Liver (tissue), 3 donors: ENCODE results near the gene VAC14.

ENCODE experiments used
- CTCF ChIP-seq: fragments of 150-350 bp; IDR thresholded peaks from 2 replicates; pipeline ENCODE4 v1.5.1; 2017; ENCODE audit warnings: improper control_type of control experiment, low read depth, low read length; ENCODE audit not compliant: missing input control
- FOXA1 ChIP-seq: IDR thresholded peaks from 2 replicates; pipeline ENCODE4 v1.6.1; 2016; ENCODE audit warnings: antibody characterized with exemption
- GABPA ChIP-seq, 2 donors: IDR thresholded peaks in 1 of 2; conservative IDR thresholded peaks in 1 of 2; 2 replicates each; pipeline ENCODE4 v1.6.1; 2016; ENCODE audit warnings: antibody characterized with exemption in 2 of 2, mild to moderate bottlenecking in 1 of 2, moderate library complexity in 1 of 2
- HNF4A ChIP-seq, 2 donors: conservative IDR thresholded peaks; 2 replicates each; pipeline ENCODE4 v1.6.1; 2016; ENCODE audit warnings: antibody characterized with exemption in 2 of 2, mild to moderate bottlenecking in 2 of 2
- JUND ChIP-seq, 2 donors: IDR thresholded peaks; 2 replicates each; pipeline ENCODE4 v1.6.1; 2016; ENCODE audit warnings: antibody characterized with exemption in 2 of 2
- RAD21 ChIP-seq, 2 donors: IDR thresholded peaks; 2 replicates each; pipeline ENCODE4 v1.6.1; 2016; ENCODE audit warnings: antibody characterized with exemption in 2 of 2, mild to moderate bottlenecking in 2 of 2
- TAF1 ChIP-seq: conservative IDR thresholded peaks from 2 replicates; pipeline ENCODE4 v1.6.1; 2016; ENCODE audit warnings: antibody characterized with exemption, mild to moderate bottlenecking
- YY1 ChIP-seq: IDR thresholded peaks from 2 replicates; pipeline ENCODE4 v1.6.1; 2016; ENCODE audit warnings: antibody characterized with exemption, mild to moderate bottlenecking
- ZBTB33 ChIP-seq: IDR thresholded peaks from 2 replicates; pipeline ENCODE4 v1.6.1; 2016; ENCODE audit warnings: antibody characterized with exemption
- TF ChIP-seq, protein P1 (sequence below): IDR thresholded peaks from 2 replicates; pipeline ENCODE4 v1.6.1; 2016; ENCODE audit warnings: antibody characterized with exemption, mild to moderate bottlenecking
- TF ChIP-seq, protein P2 (sequence below): IDR thresholded peaks from 2 replicates; pipeline ENCODE4 v1.6.1; 2016; ENCODE audit warnings: antibody characterized with exemption
- TF ChIP-seq, protein P3 (sequence below): IDR thresholded peaks from 2 replicates; pipeline ENCODE4 v1.6.1; 2016; ENCODE audit warnings: antibody characterized with exemption
- donor health status: healthy.
- donor health status: healthy.

GRCh38 chr16:70694868-70695218, 106.1 kb downstream of the VAC14 start:
- no peak for TF ChIP-seq CTCF
- no peak for TF ChIP-seq JUND (IDR thresholded peaks at IDR 0.05)
- TF ChIP-seq, protein P1, sequence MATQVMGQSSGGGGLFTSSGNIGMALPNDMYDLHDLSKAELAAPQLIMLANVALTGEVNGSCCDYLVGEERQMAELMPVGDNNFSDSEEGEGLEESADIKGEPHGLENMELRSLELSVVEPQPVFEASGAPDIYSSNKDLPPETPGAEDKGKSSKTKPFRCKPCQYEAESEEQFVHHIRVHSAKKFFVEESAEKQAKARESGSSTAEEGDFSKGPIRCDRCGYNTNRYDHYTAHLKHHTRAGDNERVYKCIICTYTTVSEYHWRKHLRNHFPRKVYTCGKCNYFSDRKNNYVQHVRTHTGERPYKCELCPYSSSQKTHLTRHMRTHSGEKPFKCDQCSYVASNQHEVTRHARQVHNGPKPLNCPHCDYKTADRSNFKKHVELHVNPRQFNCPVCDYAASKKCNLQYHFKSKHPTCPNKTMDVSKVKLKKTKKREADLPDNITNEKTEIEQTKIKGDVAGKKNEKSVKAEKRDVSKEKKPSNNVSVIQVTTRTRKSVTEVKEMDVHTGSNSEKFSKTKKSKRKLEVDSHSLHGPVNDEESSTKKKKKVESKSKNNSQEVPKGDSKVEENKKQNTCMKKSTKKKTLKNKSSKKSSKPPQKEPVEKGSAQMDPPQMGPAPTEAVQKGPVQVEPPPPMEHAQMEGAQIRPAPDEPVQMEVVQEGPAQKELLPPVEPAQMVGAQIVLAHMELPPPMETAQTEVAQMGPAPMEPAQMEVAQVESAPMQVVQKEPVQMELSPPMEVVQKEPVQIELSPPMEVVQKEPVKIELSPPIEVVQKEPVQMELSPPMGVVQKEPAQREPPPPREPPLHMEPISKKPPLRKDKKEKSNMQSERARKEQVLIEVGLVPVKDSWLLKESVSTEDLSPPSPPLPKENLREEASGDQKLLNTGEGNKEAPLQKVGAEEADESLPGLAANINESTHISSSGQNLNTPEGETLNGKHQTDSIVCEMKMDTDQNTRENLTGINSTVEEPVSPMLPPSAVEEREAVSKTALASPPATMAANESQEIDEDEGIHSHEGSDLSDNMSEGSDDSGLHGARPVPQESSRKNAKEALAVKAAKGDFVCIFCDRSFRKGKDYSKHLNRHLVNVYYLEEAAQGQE: no peak
- no peak for TF ChIP-seq FOXA1
- no peak for TF ChIP-seq TAF1
- no peak for TF ChIP-seq YY1
- TF ChIP-seq ZBTB33: no peak
- no peak for TF ChIP-seq GABPA (IDR thresholded peaks at IDR 0.05 in 1 of 2, conservative IDR thresholded peaks at IDR 0.05 in 1 of 2)
- TF ChIP-seq, protein P2, sequence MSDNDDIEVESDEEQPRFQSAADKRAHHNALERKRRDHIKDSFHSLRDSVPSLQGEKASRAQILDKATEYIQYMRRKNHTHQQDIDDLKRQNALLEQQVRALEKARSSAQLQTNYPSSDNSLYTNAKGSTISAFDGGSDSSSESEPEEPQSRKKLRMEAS: no peak
- no peak for TF ChIP-seq RAD21 (IDR thresholded peaks at IDR 0.05)
- no peak for TF ChIP-seq HNF4A (conservative IDR thresholded peaks at IDR 0.05)
- TF ChIP-seq, protein P3, sequence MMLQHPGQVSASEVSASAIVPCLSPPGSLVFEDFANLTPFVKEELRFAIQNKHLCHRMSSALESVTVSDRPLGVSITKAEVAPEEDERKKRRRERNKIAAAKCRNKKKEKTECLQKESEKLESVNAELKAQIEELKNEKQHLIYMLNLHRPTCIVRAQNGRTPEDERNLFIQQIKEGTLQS: no peak
